ENCODE data around the gene OR2M5. TPM values are rescaled to one million over a fixed set of nuclear protein-coding genes. Genes with fewer than 3 reads are reported as not detected.

OR2M5 gene
- total RNA-seq, 1 donor from 2014 or later, result not detected

- no peak for TF ChIP-seq CTCF (IDR thresholded peaks at IDR 0.05)
- no peaks in the 10 kb centered on the region for H3K9me3 ChIP-seq
Observed at GRCh38 chr1:248189026-248189425, 44.1 kb downstream of the OR2M5 start.

GRCh38 chr1:248194117-248194516, 49.2 kb downstream of the OR2M5 start:
- TF ChIP-seq CTCF (IDR thresholded peaks at IDR 0.05), result no peak
- intact Hi-C loops (cut with DNase I), result no loop called here

More at GRCh38 chr1:248189026-248189425, 44.1 kb downstream of the OR2M5 start:
- Histone ChIP-seq H3K4me1 (no peaks in the 10 kb centered on the region), H3K36me3 (no peaks in the 10 kb centered on the region), H3K27ac (no peak overlapping the region), H3K27me3 (no peaks in the 10 kb centered on the region), H3K4me3 (no peak overlapping the region)
- DNase-seq (no peak), ATAC-seq (no peak)
- intact Hi-C loops (cut with DNase I), result no loop called here

More at GRCh38 chr1:248194117-248194516, 49.2 kb downstream of the OR2M5 start:
- no peaks in the 10 kb centered on the region for H3K27me3 ChIP-seq
- H3K36me3 ChIP-seq, result no peaks in the 10 kb centered on the region
- H3K4me1 ChIP-seq, result no peaks in the 10 kb centered on the region
- DNase-seq (no peak), ATAC-seq (no peak)
- no peaks in the 10 kb centered on the region for H3K9me3 ChIP-seq
- no peak overlapping the region for H3K27ac ChIP-seq
- no peak overlapping the region for H3K4me3 ChIP-seq

Other genes with a start within 250 kb of the OR2M5 start
- 1.6 TPM for gene OR2W3, start 249.6 kb upstream of the OR2M5 start, total RNA-seq
- gene OR2T8, start 224.9 kb upstream of the OR2M5 start, total RNA-seq, result not detected
- gene OR2AJ1, start 220.3 kb upstream of the OR2M5 start, total RNA-seq, result not detected
- not detected for gene OR2L8, start 196.3 kb upstream of the OR2M5 start, total RNA-seq
- gene OR2AK2, start 179.9 kb upstream of the OR2M5 start, total RNA-seq, result not detected
- not detected for gene OR2L5, start 131.5 kb upstream of the OR2M5 start, total RNA-seq
- 0.14 TPM for gene OR2L2, start 115.1 kb upstream of the OR2M5 start, total RNA-seq
- not detected for gene OR2L3, start 98.3 kb upstream of the OR2M5 start, total RNA-seq
- gene OR2L13, start 50.0 kb upstream of the OR2M5 start, total RNA-seq, result not detected
- not detected for gene OR2M2, start 29.7 kb downstream of the OR2M5 start, total RNA-seq
- not detected for gene OR2M3, start 52.1 kb downstream of the OR2M5 start, total RNA-seq
- not detected for gene OR2M4, start 86.3 kb downstream of the OR2M5 start, total RNA-seq
- gene OR2T33, start 132.8 kb downstream of the OR2M5 start, total RNA-seq, result not detected
- not detected for gene OR2T12, start 158.3 kb downstream of the OR2M5 start, total RNA-seq
- gene OR2M7, start 179.4 kb downstream of the OR2M5 start, total RNA-seq, result not detected
- not detected for gene OR14C36, start 203.6 kb downstream of the OR2M5 start, total RNA-seq
- gene OR2T4, start 216.5 kb downstream of the OR2M5 start, total RNA-seq, result not detected
- gene OR2T6, start 230.6 kb downstream of the OR2M5 start, total RNA-seq, result not detected

Data from upper lobe of right lung (tissue), 1 donor.